Ovary (tissue), 3 donors: Measurements from ENCODE around the gene PPP2R1A.

Source experiments
- CTCF ChIP-seq, 3 donors: fragments of 450-650 bp in 2 of 3; fragments of 200-600 bp in 1 of 3; IDR thresholded peaks; one replicate each; pipeline versions ENCODE4 v1.5.1 to v1.8.0; 2016 to 2022; ENCODE audit warnings: antibody characterized with exemption in 3 of 3, mild to moderate bottlenecking in 1 of 3
- EP300 ChIP-seq: sonication (generic); formaldehyde crosslinking; IDR thresholded peaks from one replicate; pipeline ENCODE4 v1.6.1; 2017; ENCODE audit warnings: antibody characterized with exemption
- POLR2A ChIP-seq: fragments of 450-650 bp; IDR thresholded peaks from one replicate; pipeline ENCODE4 v1.6.1; 2017; ENCODE audit warnings: antibody characterized with exemption, mild to moderate bottlenecking, moderate library complexity
- donor health status: DM: no; HTN: no; CAD: no.

DNA sequence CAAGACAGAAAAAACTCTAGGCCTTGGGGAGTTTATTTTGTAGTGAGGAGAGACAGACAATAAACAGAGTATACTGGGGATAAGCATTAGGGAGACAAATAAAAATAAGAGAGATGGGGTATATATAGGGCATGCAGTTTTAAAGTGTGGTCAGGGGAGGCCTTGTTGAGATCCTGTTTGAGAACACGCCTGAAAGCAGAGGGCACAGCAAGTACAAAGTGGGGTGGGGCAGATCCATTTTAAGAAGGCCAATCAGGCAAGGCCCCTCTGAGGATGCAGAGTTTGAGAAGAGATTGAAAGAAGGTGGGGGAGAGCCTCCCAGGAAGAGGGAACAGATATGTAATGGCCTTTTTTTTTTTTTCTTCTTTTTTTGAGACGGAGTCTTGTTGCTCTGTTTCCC is 2.1 kb downstream of the PPP2R1A start:
- no peak for TF ChIP-seq CTCF (IDR thresholded peaks at IDR 0.05)
- TF ChIP-seq EP300, result no peak
- TF ChIP-seq POLR2A, result no peak
